Renal cortex interstitium (tissue), 11 donors: ENCODE data around the gene EFCAB6. TPM values are rescaled to one million over a fixed set of nuclear protein-coding genes. Genes with fewer than 3 reads are reported as not detected.
"Not testable (repeated sequence)": the region's sequence is repeated elsewhere in the genome, so short reads cannot be mapped to it uniquely, and the experiment has no call there.

ENCODE experiments used
- DNase-seq, 11 donors: peaks; one replicate each; pipeline ENCODE4 v3.0.0-alpha.2; 2013; ENCODE audit warnings: low read depth in 9 of 11, low spot score in 4 of 11; ENCODE audit errors: extremely low read depth in 1 of 11
- polyA plus RNA-seq, 3 donors: library from polyadenylated mRNA; unstranded; fragments of 120-200 nt; gene quantifications; one replicate each; pipeline ENCODE4 v1.2.1, GENCODE V29; 2013; ENCODE audit not compliant: insufficient read length in 3 of 3

Gene EFCAB6
- polyA plus RNA-seq, 3 donors: 4.5 to 5.7 (median 5.3) TPM

DNA sequence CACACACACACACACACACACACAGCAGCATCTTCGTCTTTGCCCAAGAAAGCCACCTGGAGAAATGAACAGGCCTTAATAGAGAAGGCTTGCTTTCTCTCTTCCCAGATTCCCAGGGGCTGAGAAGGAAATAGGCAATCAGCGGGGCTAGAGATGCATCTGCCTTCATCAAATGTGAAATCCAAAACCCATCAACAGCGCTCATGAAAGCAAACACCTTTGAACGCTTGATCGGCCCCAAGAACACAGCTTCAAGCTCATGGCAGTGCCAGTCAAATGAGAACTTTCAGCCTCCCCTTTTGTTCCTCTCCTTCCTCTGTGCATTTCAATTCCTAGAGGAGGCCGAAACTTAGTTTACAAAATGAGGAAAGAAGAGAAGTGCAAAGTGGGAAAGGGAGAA lies 122.7 kb downstream of the EFCAB6 start:
- peak in 3 of 11 donors; percentile 12 to 25 (median 25) for DNase-seq

DNA sequence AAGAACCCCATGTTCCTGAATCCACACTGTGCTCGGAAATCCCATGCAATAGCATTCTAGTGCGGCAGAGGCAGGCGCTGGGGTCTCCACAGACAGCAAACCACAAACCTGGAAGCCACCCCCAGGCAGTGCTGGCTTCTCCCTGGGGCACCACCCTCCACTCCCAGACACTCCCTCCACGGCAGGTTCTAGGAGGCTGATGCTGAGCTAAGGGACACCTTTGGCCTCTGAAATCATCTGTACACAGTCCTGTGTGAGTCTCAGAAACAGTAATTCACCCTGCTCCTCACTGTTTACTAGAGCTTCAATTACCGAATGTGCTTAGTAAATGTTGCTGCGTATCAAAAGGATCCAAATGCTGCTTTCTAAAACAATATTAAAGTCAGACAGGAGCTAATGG lies 129.3 kb downstream of the EFCAB6 start:
- DNase-seq: no peak

DNA sequence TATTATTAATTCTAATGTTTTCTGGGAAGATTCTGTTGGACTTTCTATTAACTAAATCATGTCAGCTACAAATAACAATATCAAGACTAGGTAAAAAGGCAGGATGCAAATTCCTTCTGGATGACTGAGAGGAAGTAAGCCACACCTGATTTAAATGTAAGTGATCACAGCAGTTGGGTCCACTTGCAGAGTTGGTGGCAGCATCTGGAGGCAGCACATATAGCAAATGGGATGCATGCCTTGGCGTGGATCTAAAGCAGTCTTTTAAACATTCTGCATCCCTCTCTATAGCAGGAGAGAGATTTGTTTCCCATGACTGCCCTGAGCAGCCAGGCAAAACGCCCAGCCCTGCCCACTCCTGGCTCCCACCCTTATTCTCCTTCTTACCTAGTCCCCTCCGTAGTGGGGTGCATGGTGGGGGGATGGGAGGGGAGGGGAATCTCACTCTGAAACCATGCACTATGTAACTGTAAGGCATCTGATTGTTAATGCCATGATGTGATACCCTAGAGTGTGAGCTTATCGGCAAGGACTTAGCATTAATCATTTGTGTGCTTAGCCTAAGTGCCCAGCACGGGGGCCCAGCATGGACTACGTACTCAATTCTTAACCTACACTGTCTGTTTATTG lies 130.3 kb downstream of the EFCAB6 start:
- DNase-seq: no peak

- peak in 1 of 11 donors; percentile 37 for DNase-seq
Observed at GRCh38 chr22:43670513-43670912, 141.6 kb downstream of the EFCAB6 start.

DNA sequence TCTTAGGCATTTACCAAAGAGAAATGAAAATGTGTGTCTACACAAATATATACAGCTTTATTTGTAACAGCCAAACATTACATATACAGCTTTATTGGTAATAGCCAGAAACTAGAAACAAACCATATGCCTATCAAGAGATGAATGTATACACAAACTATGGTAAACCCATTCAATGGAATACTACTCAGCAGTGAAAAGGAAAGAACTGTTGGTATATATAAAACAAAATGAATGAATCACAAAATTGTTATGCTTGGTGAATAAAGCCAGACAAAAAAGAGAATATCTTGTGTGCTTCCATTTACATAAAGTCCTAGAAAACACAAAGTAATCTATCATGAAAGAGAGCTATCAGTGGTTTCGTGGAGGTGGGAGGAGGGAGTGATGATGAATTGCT lies 142.9 kb downstream of the EFCAB6 start:
- no peak for DNase-seq

GRCh38 chr22:43667656-43668055 lies 144.4 kb downstream of the EFCAB6 start:
- DNase-seq: no peak

GRCh38 chr22:43666457-43666856 lies 145.6 kb downstream of the EFCAB6 start:
- DNase-seq: no peak

DNA sequence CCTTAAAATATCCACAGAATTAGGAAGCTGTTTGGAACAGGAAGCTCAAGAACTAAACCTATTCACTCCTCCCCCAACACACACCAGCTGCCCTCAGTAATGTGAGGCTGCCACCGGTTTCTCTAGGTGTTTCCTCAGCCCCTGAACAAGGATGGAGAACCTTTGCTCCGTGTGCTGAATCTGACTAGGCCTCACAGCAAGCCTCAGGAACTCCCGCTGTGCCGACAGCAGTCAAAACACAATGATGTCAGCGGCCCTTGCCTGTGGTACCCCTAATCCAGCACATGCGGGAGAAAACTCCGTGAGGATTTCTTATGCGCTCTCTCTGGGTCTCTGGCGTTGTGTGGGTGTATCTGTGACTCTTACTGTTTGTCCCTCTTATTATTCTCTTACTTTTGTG lies 153.3 kb downstream of the EFCAB6 start:
- no peak for DNase-seq

DNA sequence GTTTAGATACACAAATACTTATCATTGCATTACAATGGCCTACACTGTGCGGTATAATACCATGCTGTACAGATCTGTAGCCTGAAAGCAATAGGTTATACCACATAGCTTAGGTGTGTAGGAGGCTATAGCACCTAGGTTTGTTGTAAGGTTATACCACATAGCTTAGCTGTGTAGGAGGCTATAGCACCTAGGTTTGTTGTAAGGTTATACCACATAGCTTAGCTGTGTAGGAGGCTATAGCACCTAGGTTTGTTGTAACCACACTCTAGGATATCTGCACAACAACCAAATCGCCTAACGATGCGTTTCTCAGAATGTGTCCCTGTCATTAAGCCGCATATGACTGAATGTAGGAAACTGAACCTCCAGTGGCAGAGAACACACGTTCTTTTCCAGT lies 155.5 kb downstream of the EFCAB6 start:
- DNase-seq: not testable (repeated sequence)

DNA sequence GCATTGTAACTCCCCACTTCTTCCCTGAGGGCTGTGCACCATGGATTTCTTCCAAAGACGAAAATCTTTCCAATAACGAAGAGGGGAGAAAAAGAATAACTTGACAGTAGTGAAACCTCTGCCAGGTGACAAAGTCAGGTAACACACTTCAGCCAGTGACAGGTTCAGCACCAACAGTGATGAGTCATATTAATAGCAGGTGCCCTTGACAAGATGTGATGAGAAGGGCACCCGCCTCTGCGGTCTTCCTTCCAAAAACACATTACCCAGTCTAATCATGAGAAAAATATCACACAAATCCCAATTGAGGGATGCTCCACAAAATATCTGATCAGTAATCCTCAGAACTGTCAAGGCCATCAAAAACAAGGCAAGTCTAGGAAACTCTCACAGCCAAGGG lies 157.8 kb downstream of the EFCAB6 start:
- DNase-seq: no peak

DNA sequence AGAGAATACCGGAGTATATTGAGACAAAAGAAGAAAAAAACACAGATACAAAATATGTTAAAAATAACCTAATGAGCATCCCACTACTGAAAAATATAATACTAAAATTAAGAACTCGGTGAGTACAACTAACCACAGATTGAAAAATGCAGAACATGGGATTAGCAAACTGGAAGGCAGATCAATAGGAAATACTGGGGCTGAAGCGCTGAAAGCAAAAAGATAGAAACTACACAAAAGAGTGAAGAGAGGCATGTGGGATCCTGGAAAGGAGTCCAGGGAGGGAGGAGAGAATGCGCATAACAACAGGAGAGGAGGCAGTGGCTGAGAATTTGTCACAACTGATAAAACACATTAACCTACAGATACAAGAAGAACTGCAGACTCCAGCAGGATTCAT lies 159.3 kb downstream of the EFCAB6 start:
- no peak for DNase-seq

GRCh38 chr22:43643387-43643786 lies 168.7 kb downstream of the EFCAB6 start:
- no peak for DNase-seq

DNA sequence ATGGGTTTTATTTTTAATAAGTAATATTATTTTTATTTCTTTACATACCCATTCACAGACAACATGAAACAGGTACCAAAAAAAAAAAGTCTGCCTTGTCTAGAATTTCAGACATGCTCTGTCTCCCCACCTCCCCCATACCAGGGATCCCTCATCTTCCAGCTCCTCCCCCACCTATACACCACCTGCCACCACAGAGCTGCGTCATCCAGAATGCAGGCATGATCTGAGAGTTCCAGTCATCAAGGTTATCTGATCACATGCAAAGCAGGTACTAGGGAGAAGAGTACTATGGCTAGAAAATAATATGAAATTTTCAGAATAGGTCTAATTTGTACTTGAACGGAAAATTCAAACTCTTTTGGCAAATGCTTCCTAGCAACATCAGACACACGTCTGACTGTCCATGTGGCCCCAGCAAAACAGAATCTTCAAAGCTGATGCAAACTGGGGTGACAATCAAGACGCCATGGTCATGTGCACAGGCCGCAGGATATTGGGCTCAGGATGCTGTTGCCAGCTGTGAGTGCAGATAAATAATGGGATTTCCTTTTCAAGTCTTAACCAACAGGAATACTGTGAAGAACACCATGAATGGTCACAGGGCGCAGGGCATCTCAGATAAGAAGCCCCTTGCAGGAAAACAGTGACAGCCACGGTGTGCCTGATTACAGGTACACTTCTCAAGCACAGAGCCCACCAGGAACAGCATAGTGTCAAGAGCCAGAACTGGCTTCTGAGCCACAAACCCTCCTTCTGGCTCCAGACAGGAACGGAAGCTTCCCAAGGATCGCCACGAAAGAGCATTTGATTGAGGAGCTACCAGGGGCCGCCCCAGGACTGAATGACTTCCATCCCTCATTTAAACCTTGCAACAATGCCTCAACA lies 169.5 kb downstream of the EFCAB6 start:
- DNase-seq: peak in 1 of 11 donors; percentile 15

DNA sequence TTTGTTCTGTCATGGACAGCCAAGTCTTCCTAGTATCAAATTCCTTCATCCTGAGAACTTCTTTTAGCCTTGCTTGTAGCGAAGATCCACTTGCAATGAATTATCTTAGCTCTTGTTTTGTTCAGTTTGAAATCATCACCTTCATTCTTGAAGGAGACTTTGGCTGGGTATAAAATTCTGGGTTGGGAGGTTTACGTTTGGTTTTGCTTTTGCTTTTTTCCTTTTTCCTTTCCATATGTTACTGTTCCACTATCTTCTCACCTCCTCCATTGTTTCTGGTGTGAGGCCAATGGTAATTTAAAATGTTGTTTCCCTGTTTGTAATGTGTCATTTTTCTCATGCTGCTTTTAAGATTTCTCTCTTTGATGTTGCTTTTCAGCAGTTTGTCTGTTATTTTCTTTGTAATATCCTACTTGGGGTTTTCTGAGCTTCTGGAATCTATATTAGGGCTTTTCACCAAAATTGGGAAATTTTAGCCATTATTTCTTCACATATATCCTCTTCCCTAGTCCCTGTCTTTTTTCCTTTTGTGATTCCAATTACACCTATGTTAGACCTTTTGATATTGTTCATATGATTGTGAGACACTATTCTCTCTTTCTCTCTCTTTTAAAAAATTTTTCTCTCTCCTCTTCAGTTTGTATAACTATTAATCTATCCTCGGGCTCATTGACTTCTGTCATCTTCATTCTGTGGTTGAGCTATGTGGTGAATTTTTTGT lies 172.7 kb downstream of the EFCAB6 start:
- DNase-seq: no peak

DNA sequence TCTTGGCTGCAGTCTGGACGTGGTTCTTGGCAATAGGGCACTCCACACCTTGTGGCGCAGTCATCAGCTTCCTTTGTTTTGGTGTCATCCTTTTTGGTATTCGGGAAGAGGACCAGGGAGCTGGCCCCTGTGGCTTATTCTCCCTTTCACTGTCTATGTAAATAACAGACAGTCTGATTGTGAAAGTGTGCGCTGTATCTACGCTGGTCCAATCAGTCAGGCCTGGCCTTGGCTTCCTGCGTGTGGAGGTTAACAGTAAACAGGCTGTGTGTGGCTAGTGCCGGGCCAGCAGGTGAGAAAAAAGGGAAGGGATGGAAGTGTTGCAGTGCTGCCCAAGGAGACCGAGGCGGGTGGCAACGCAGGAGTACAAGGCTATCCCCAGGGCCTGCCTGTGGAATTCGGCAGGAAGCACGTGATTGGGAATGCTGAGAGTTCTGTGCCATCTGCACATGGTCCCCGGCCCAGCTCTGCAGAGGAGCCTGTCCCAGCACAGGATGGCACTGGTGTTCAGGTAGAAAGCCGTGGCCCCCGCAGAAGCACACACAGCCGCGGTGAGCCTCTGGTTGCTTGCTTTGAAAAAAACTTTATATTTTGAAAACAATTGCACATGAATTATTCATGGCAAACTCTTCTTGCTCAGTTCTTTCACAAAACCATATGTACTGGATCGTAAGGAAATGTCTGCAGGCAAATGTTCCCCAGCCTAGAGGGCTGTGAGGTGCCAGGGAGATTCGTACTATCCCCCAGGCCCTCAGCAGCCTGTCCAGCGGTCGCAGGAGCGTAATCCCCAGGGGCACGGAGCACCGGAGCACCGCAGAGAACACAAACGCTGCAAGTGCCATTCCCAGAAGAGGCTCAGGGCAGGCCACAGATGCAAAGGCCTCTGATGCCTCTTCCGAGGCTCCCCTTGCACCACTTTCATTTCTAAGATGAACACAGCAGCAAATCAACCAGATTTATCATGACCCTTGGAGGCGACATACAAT lies 174.5 kb downstream of the EFCAB6 start:
- no peak for DNase-seq

GRCh38 chr22:43636086-43636485 lies 176.0 kb downstream of the EFCAB6 start:
- DNase-seq: no peak

GRCh38 chr22:43635101-43635500 lies 177.0 kb downstream of the EFCAB6 start:
- DNase-seq: no peak

- DNase-seq: no peak
Observed at GRCh38 chr22:43634316-43634715, 177.8 kb downstream of the EFCAB6 start.
